Measurements from ENCODE around the gene SGMS1. TPM values are rescaled to one million over a fixed set of nuclear protein-coding genes. Genes with fewer than 3 reads are reported as not detected.
"Not testable (repeated sequence)": the region's sequence is repeated elsewhere in the genome, so short reads cannot be mapped to it uniquely, and the experiment has no call there.

SGMS1 gene
- total RNA-seq, 3 donors from 2014 or later, result 10.6 to 16.5 (median 14.1) TPM

- Mint-ChIP-seq H3K4me3 (no peak overlapping the region), H3K36me3 (ENCODE audit: insufficient read depth) (peaks cover 9% of the 10 kb centered on the region), H3K9me3 (peaks cover 8% of the 10 kb centered on the region), H3K4me1 (ENCODE audit: low read depth) (peaks cover 84% of the 10 kb centered on the region), H3K27me3 (ENCODE audit: low read depth) (no peaks in the 10 kb centered on the region)
- DNase-seq, result no peak
- no peak for ATAC-seq
Observed at GRCh38 chr10:50542871-50543270, 80.9 kb downstream of the SGMS1 start.

GRCh38 chr10:50541921-50542320, 81.8 kb downstream of the SGMS1 start:
- Mint-ChIP-seq H3K27me3 (ENCODE audit: low read depth) (no peaks in the 10 kb centered on the region), H3K4me3 (peak overlapping the region; percentile 38), H3K9me3 (peaks cover 4% of the 10 kb centered on the region), H3K36me3 (ENCODE audit: insufficient read depth) (peaks cover 5% of the 10 kb centered on the region), H3K4me1 (ENCODE audit: low read depth) (peaks cover 85% of the 10 kb centered on the region)
- DNase-seq (no peak), ATAC-seq (no peak)

- H3K27me3 Mint-ChIP-seq (ENCODE audit: low read depth), result no peaks in the 10 kb centered on the region
- no peak for ATAC-seq
- peak overlapping the region; percentile 70 for H3K4me3 Mint-ChIP-seq
- peaks cover 5% of the 10 kb centered on the region for H3K36me3 Mint-ChIP-seq (ENCODE audit: insufficient read depth)
- no peak for DNase-seq
- H3K9me3 Mint-ChIP-seq, result peaks cover 4% of the 10 kb centered on the region
- peaks cover 91% of the 10 kb centered on the region for H3K4me1 Mint-ChIP-seq (ENCODE audit: low read depth)
Observed at GRCh38 chr10:50541317-50541716, 82.4 kb downstream of the SGMS1 start.

- peaks cover 4% of the 10 kb centered on the region for H3K9me3 Mint-ChIP-seq
- no peaks in the 10 kb centered on the region for H3K27me3 Mint-ChIP-seq (ENCODE audit: low read depth)
- DNase-seq (no peak), ATAC-seq (peak; percentile 39 to 53)
- H3K4me3 Mint-ChIP-seq, result peak overlapping the region; percentile 70
- peaks cover 91% of the 10 kb centered on the region for H3K4me1 Mint-ChIP-seq (ENCODE audit: low read depth)
- H3K36me3 Mint-ChIP-seq (ENCODE audit: insufficient read depth), result peaks cover 5% of the 10 kb centered on the region
Observed at GRCh38 chr10:50540826-50541122, 83.0 kb downstream of the SGMS1 start.

GRCh38 chr10:50540069-50540825, 83.5 kb downstream of the SGMS1 start:
- H3K9me3 Mint-ChIP-seq, result peaks cover 4% of the 10 kb centered on the region
- peaks cover 89% of the 10 kb centered on the region for H3K4me1 Mint-ChIP-seq (ENCODE audit: low read depth)
- H3K36me3 Mint-ChIP-seq (ENCODE audit: insufficient read depth), result peaks cover 3% of the 10 kb centered on the region
- ATAC-seq (peak; percentile 62 to 67), DNase-seq (no peak)
- H3K27me3 Mint-ChIP-seq (ENCODE audit: low read depth), result no peaks in the 10 kb centered on the region
- peak overlapping the region; percentile 70 for H3K4me3 Mint-ChIP-seq

GRCh38 chr10:50538555-50539398, 85.0 kb downstream of the SGMS1 start:
- peaks cover 3% of the 10 kb centered on the region for H3K36me3 Mint-ChIP-seq (ENCODE audit: insufficient read depth)
- H3K4me3 Mint-ChIP-seq, result no peak overlapping the region
- H3K27me3 Mint-ChIP-seq (ENCODE audit: low read depth), result no peaks in the 10 kb centered on the region
- DNase-seq (no peak), ATAC-seq (peak; percentile 61)
- peaks cover 80% of the 10 kb centered on the region for H3K4me1 Mint-ChIP-seq (ENCODE audit: low read depth)
- peaks cover 4% of the 10 kb centered on the region for H3K9me3 Mint-ChIP-seq

- Mint-ChIP-seq H3K9me3 (peaks cover 4% of the 10 kb centered on the region), H3K4me3 (no peak overlapping the region), H3K36me3 (ENCODE audit: insufficient read depth) (peaks cover 3% of the 10 kb centered on the region), H3K4me1 (ENCODE audit: low read depth) (peaks cover 67% of the 10 kb centered on the region), H3K27me3 (ENCODE audit: low read depth) (no peaks in the 10 kb centered on the region)
- no peak for DNase-seq
- peak; percentile 27 to 33 for ATAC-seq
Observed at GRCh38 chr10:50536617-50537240, 87.0 kb downstream of the SGMS1 start.

GRCh38 chr10:50534748-50535376, 88.9 kb downstream of the SGMS1 start:
- ATAC-seq; H3K36me3 Mint-ChIP-seq (ENCODE audit: insufficient read depth); H3K27me3 Mint-ChIP-seq (ENCODE audit: low read depth); H3K9me3 Mint-ChIP-seq; H3K4me3 Mint-ChIP-seq; DNase-seq: not testable (repeated sequence)
- H3K4me1 Mint-ChIP-seq (ENCODE audit: low read depth), result peaks cover 48% of the 10 kb centered on the region

- Mint-ChIP-seq H3K4me1 (ENCODE audit: low read depth) (peaks cover 41% of the 10 kb centered on the region), H3K27me3 (ENCODE audit: low read depth) (no peaks in the 10 kb centered on the region), H3K36me3 (ENCODE audit: insufficient read depth) (peaks cover 3% of the 10 kb centered on the region), H3K9me3 (no peaks in the 10 kb centered on the region), H3K4me3 (no peak overlapping the region)
- ATAC-seq (no peak), DNase-seq (no peak)
Observed at GRCh38 chr10:50533296-50533695, 90.5 kb downstream of the SGMS1 start.

GRCh38 chr10:50531388-50532077, 92.2 kb downstream of the SGMS1 start:
- no peak for ATAC-seq
- H3K4me1 Mint-ChIP-seq (ENCODE audit: low read depth), result peaks cover 39% of the 10 kb centered on the region
- H3K36me3 Mint-ChIP-seq (ENCODE audit: insufficient read depth), result peaks cover 5% of the 10 kb centered on the region
- DNase-seq, result no peak
- no peak overlapping the region for H3K4me3 Mint-ChIP-seq
- no peaks in the 10 kb centered on the region for H3K9me3 Mint-ChIP-seq
- no peaks in the 10 kb centered on the region for H3K27me3 Mint-ChIP-seq (ENCODE audit: low read depth)

GRCh38 chr10:50529660-50530059, 94.1 kb downstream of the SGMS1 start:
- no peak for DNase-seq
- H3K4me3 Mint-ChIP-seq, result no peak overlapping the region

GRCh38 chr10:50528206-50528605, 95.5 kb downstream of the SGMS1 start:
- H3K4me1 Mint-ChIP-seq (ENCODE audit: low read depth), result peaks cover 43% of the 10 kb centered on the region
- H3K9me3 Mint-ChIP-seq, result no peaks in the 10 kb centered on the region
- H3K36me3 Mint-ChIP-seq (ENCODE audit: insufficient read depth), result peaks cover 11% of the 10 kb centered on the region
- H3K4me3 Mint-ChIP-seq, result no peak overlapping the region
- no peaks in the 10 kb centered on the region for H3K27me3 Mint-ChIP-seq (ENCODE audit: low read depth)
- ATAC-seq (no peak), DNase-seq (no peak)

More at GRCh38 chr10:50529660-50530059, 94.1 kb downstream of the SGMS1 start:
- Mint-ChIP-seq H3K27me3 (ENCODE audit: low read depth) (no peaks in the 10 kb centered on the region), H3K9me3 (no peaks in the 10 kb centered on the region), H3K4me1 (ENCODE audit: low read depth) (peaks cover 34% of the 10 kb centered on the region), H3K36me3 (ENCODE audit: insufficient read depth) (peaks cover 7% of the 10 kb centered on the region)
- ATAC-seq, result no peak

- DNase-seq (no peak), ATAC-seq (peak; percentile 76 to 81)
- H3K9me3 Mint-ChIP-seq, result no peaks in the 10 kb centered on the region
- peaks cover 46% of the 10 kb centered on the region for H3K4me1 Mint-ChIP-seq (ENCODE audit: low read depth)
- H3K36me3 Mint-ChIP-seq (ENCODE audit: insufficient read depth), result peaks cover 11% of the 10 kb centered on the region
- no peaks in the 10 kb centered on the region for H3K27me3 Mint-ChIP-seq (ENCODE audit: low read depth)
- H3K4me3 Mint-ChIP-seq, result no peak overlapping the region
Observed at GRCh38 chr10:50527442-50528043, 96.2 kb downstream of the SGMS1 start.

All from activated T-cell treated with anti-CD3 and anti-CD28 coated beads, Interleukin-2, amount 50 U/mL, for 4 hours (primary cell).